A549 (cell line): ENCODE measurements around the gene MYLK.

ENCODE experiments used
- BCL3 ChIP-seq: fragments of >200 bp; sonication (Bioruptor Twin); formaldehyde crosslinking; IDR thresholded peaks from 3 replicates; pipeline ENCODE4 v1.6.1; 2016
- CBX2 ChIP-seq: fragments of 200-600 bp; sonication (generic); IDR thresholded peaks from 2 replicates; pipeline ENCODE4 v1.6.1; 2016; ENCODE audit warnings: low read depth, mild to moderate bottlenecking, borderline replicate concordance
- CTCF ChIP-seq: fragments of >200 bp; sonication (Bioruptor Twin); formaldehyde crosslinking; IDR thresholded peaks from 3 replicates; pipeline ENCODE4 v1.5.1; 2016
- EP300 ChIP-seq, 2 experiments: fragments of >200 bp; sonication (Bioruptor Twin); formaldehyde crosslinking; IDR thresholded peaks; 2 replicates in 1 of 2; 3 replicates in 1 of 2; pipeline ENCODE4 v1.6.1; 2016 to 2017
- FOXS1 ChIP-seq: fragments of 250-450 bp; sonication (Bioruptor Pico); IDR thresholded peaks from 2 replicates; pipeline ENCODE4 v1.5.0; 2020; ENCODE audit warnings: mild to moderate bottlenecking, moderate library complexity
- POLR2A ChIP-seq: IDR thresholded peaks from 2 replicates; pipeline ENCODE4 v1.6.1; 2012; ENCODE audit warnings: mild to moderate bottlenecking, low read length
- RAD21 ChIP-seq, 2 experiments: fragments of >200 bp in 1 of 2; sonication (Bioruptor Twin) in 1 of 2; formaldehyde crosslinking in 1 of 2; IDR thresholded peaks in 1 of 2; conservative IDR thresholded peaks in 1 of 2; 2 replicates in 1 of 2; 3 replicates in 1 of 2; pipeline ENCODE4 v1.6.1; 2012 to 2018; ENCODE audit warnings: inconsistent platforms in 1 of 2
- RARB ChIP-seq: fragments of 250-450 bp; sonication (Bioruptor Pico); IDR thresholded peaks from 2 replicates; pipeline ENCODE4 v1.8.0; 2021; ENCODE audit warnings: mild to moderate bottlenecking, moderate library complexity
- REST ChIP-seq: fragments of 200-600 bp; sonication (generic); IDR thresholded peaks from 2 replicates; pipeline ENCODE4 v1.6.1; 2016; ENCODE audit warnings: antibody characterized with exemption, mild to moderate bottlenecking, moderate library complexity
- RFX5 ChIP-seq: fragments of 450-650 bp; IDR thresholded peaks from 2 replicates; pipeline ENCODE4 v1.7.1; 2014; ENCODE audit warnings: antibody characterized with exemption, mild to moderate bottlenecking, moderate library complexity

- no peak for TF ChIP-seq CTCF
- TF ChIP-seq RARB (CRISPR knock-in tag): no peak
- TF ChIP-seq EP300 (IDR thresholded peaks at IDR 0.05): no peak
- no peak for TF ChIP-seq RAD21 (conservative IDR thresholded peaks at IDR 0.05 in 1 of 2, IDR thresholded peaks at IDR 0.05 in 1 of 2)
- TF ChIP-seq RFX5: no peak
- no peak for TF ChIP-seq POLR2A
- TF ChIP-seq REST: no peak
- TF ChIP-seq FOXS1: no peak
- no peak for TF ChIP-seq BCL3
- no peak for TF ChIP-seq CBX2
Observed at GRCh38 chr3:123689831-123690230, 194.3 kb downstream of the MYLK start.
